OCI-LY7 (cell line): Measurements from ENCODE around the gene NHLRC2.

Source experiments
- CTCF ChIP-seq: fragments of 200-600 bp; sonication (generic); conservative IDR thresholded peaks from 2 replicates; pipeline ENCODE4 v1.5.1; 2014; ENCODE audit warnings: mild to moderate bottlenecking, antibody characterized with exemption, low read length, moderate library complexity, mixed read lengths
- EZH2phosphoT487 ChIP-seq: fragments of 200-600 bp; sonication (generic); IDR thresholded peaks from 2 replicates; pipeline ENCODE4 v1.6.1; 2018; ENCODE audit warnings: low read depth, borderline replicate concordance, mild to moderate bottlenecking, mixed run types, antibody characterized with exemption, low read length, moderate library complexity, mixed read lengths

GRCh38 chr10:113932854-113933253 lies 78.4 kb downstream of the NHLRC2 start:
- TF ChIP-seq CTCF (no peak), EZH2phosphoT487 (no peak)
